K562 (cell line): Measurements from ENCODE around the gene NLGN3. TPM values are rescaled to one million over a fixed set of nuclear protein-coding genes. Genes with fewer than 3 reads are reported as not detected.
A peak's percentile ranks its signal among the peaks of the same experiment; 100 is the strongest.

Source experiments
- ARID4B ChIP-seq: sonication (generic); formaldehyde crosslinking; IDR thresholded peaks from 2 replicates; pipeline ENCODE4 v1.8.0; 2022; ENCODE audit warnings: mild to moderate bottlenecking, missing genetic modification reagents
- CBFA2T2 ChIP-seq: fragments of 450-650 bp; conservative IDR thresholded peaks from 2 replicates; pipeline ENCODE4 v1.6.1; 2017; ENCODE audit warnings: mild to moderate bottlenecking
- DPF2 ChIP-seq: fragments of 450-650 bp; IDR thresholded peaks from 2 replicates; pipeline ENCODE4 v1.6.1; 2016
- ETS2 ChIP-seq: IDR thresholded peaks from 2 replicates; pipeline ENCODE4 v1.6.1; 2016; ENCODE audit warnings: borderline replicate concordance, missing genetic modification characterization, mild to moderate bottlenecking, moderate library complexity, missing compliant biosample characterization; ENCODE audit not compliant: poor library complexity, severe bottlenecking
- HNRNPH1 ChIP-seq: fragments of 200-400 bp; formaldehyde crosslinking; optimal IDR thresholded peaks from 2 replicates; pipeline ENCODE3; 2017; ENCODE audit warnings: low read depth, mild to moderate bottlenecking, low read length, moderate library complexity
- HNRNPUL1 ChIP-seq: fragments of 200-400 bp; formaldehyde crosslinking; IDR thresholded peaks from 2 replicates; pipeline ENCODE4 v1.6.1; 2017; ENCODE audit warnings: low read length
- MITF ChIP-seq: IDR thresholded peaks from 2 replicates; pipeline ENCODE4 v1.6.1; 2014; ENCODE audit warnings: antibody characterized with exemption
- MTA1 ChIP-seq: fragments of 450-650 bp; IDR thresholded peaks from 2 replicates; pipeline ENCODE4 v1.6.1; 2017; ENCODE audit warnings: borderline replicate concordance
- ZBTB11 ChIP-seq, 3 experiments: fragments of 200-800 bp in 1 of 3; fragments of 250-450 bp in 1 of 3; fragments of 450-650 bp in 1 of 3; sonication (Bioruptor Pico) in 1 of 3; sonication (Bioruptor generic) in 1 of 3; formaldehyde crosslinking in 1 of 3; IDR thresholded peaks; 2 replicates each; pipeline versions ENCODE4 v1.6.1 to v1.8.0; 2016 to 2022; ENCODE audit warnings: mild to moderate bottlenecking in 2 of 3, missing genetic modification characterization in 2 of 3, missing compliant biosample characterization in 1 of 3, moderate library complexity in 1 of 3
- ZBTB43 ChIP-seq: sonication (generic); formaldehyde crosslinking; IDR thresholded peaks from 2 replicates; pipeline ENCODE4 v1.8.0; 2023; ENCODE audit warnings: mild to moderate bottlenecking, missing genetic modification reagents
- ZNF280B ChIP-seq: fragments of 250-450 bp; sonication (Bioruptor Pico); IDR thresholded peaks from 2 replicates; pipeline ENCODE4 v1.5.1; 2021; ENCODE audit warnings: mild to moderate bottlenecking
- ZNF785 ChIP-seq: fragments of 250-450 bp; sonication (Bioruptor Pico); IDR thresholded peaks from 2 replicates; pipeline ENCODE4 v1.4.0; 2020; ENCODE audit warnings: mild to moderate bottlenecking
- polyA plus RNA-seq, 8 experiments: library from polyadenylated mRNA; depleted of rRNA in 4 of 8; stranded (reverse) in 5 of 8; unstranded in 3 of 8; fragments of >200 nt; fragmentation: Nextera tagmentation in 2 of 8; fragmentation: Illumina TruSeq in 1 of 8; extraction: Ambion mirVana in 2 of 8; extraction: Trizol in 1 of 8; gene quantifications; 2 replicates each; pipeline versions ENCODE4 v1.2.1 to v1.2.3, GENCODE V29; 2011 to 2014; ENCODE audit warnings: inconsistent platforms in 1 of 8, missing spikeins in 1 of 8
- total RNA-seq, 7 experiments: library from RNA; depleted of rRNA in 6 of 7; stranded (reverse); fragments of >200 nt in 6 of 7; fragmentation: Illumina TruSeq in 2 of 7; extraction: Trizol in 2 of 7; gene quantifications; 2 replicates each; pipeline versions ENCODE4 v1.2.1 to v1.2.3, GENCODE V29; 2011 to 2021; ENCODE audit warnings: low replicate concordance in 1 of 7

NLGN3 gene
- total and polyA plus RNA-seq, 9 of the 15 experiments (the other 6 are each of a cell fraction or from before 2014, with no cell fraction given) = 0.03 to 0.86 (median 0.25) TPM

GRCh38 chrX:71168134-71168533, 23.5 kb downstream of the NLGN3 start (continued):
- TF ChIP-seq ZBTB43 (CRISPR knock-in tag) = no peak
- peak; percentile 75 for TF ChIP-seq DPF2
- TF ChIP-seq ETS2 (tag) = no peak
- no peak for TF ChIP-seq MTA1
- no peak for TF ChIP-seq MITF
- TF ChIP-seq CBFA2T2 = 0 out of 2 replicates have a peak, but pooled peaks have one; percentile 24
- no peak for TF ChIP-seq HNRNPUL1
- no peak for TF ChIP-seq ZNF280B (CRISPR knock-in tag)
- TF ChIP-seq ZBTB11 (CRISPR knock-in tag; IDR thresholded peaks at IDR 0.05) = no peak
- TF ChIP-seq ARID4B = no peak
- TF ChIP-seq HNRNPH1 = no peak
- no peak for TF ChIP-seq ZNF785 (CRISPR knock-in tag)
